ENCODE results near the gene EPC1. TPM values are rescaled to one million over a fixed set of nuclear protein-coding genes. Genes with fewer than 3 reads are reported as not detected.
A peak's percentile ranks its signal among the peaks of the same experiment; 100 is the strongest.

The EPC1 gene
- total and polyA plus RNA-seq, 9 of the 15 experiments (the other 6 are each of a cell fraction or from before 2014, with no cell fraction given) = 7.0 to 43.6 (median 16.1) TPM

DNA sequence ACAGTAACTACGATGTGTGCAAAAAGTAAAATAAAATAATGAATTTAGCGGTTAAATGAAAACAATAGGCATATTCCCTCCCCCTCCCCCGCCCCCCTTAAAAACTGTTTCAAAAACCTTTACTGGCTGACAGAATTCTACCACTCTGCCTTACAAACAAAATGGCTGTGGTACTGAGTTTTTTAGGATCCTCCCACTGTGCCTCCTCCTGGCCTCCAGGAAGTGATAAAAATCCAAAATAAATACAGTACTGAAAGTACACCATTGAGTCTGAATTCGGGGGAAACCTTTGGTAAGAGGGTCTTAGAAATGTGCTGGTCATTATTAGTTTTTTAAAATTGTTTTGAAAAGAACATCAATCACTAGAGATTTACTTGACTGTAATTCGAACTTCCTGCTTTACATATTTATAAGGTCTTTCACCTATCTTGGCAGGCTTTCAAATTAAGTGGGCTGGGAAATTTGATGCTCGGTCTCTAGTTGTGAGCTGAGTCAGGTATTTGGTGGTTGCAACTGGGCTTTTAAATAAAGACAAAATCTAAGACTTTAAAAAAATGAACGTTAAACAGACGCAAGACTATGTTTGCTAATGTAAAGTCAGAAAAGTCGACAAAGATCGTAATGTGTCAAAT, 32.5 kb upstream of the EPC1 start (continued):
- TF ChIP-seq XRCC4 (IDR thresholded peaks at IDR 0.05; ENCODE audit: extremely low read depth, insufficient read depth, insufficient read length) (no peak), ZNF311 (CRISPR knock-in tag; IDR thresholded peaks at IDR 0.05) (no peak), E2F1 (CRISPR knock-in tag; IDR thresholded peaks at IDR 0.05) (no peak), HMGN3 (IDR thresholded peaks at IDR 0.05; ENCODE audit: borderline replicate concordance, extremely low read depth, insufficient read length, low read depth, low read length) (no peak), TRIM28 (IDR thresholded peaks at IDR 0.05) (no peak), ZNF197 (CRISPR knock-in tag; IDR thresholded peaks at IDR 0.05; ENCODE audit: low read depth) (no peak), MECOM (CRISPR knock-in tag; IDR thresholded peaks at IDR 0.05) (no peak), ZNF76 (CRISPR knock-in tag; IDR thresholded peaks at IDR 0.05; ENCODE audit: borderline replicate concordance) (no peak), NEUROD1 (IDR thresholded peaks at IDR 0.05; ENCODE audit: borderline replicate concordance, low read depth, low read length, partially characterized antibody) (no peak), POLR3G (IDR thresholded peaks at IDR 0.05; ENCODE audit: extremely low read depth, insufficient read length, insufficient replicate concordance) (no peak), KLF13 (tag; IDR thresholded peaks at IDR 0.05; ENCODE audit: borderline replicate concordance, low read depth) (no peak), NFRKB (IDR thresholded peaks at IDR 0.05; ENCODE audit: low read depth) (peak; percentile 25), NFE2L1 (tag; IDR thresholded peaks at IDR 0.05; ENCODE audit: borderline replicate concordance, low read depth) (no peak), U2AF1 (optimal IDR thresholded peaks at IDR 0.05; ENCODE audit: low read depth, low read length) (peak; percentile 55), E2F3 (CRISPR knock-in tag; IDR thresholded peaks at IDR 0.05) (no peak), EZH2 (IDR thresholded peaks at IDR 0.05; ENCODE audit: borderline replicate concordance, low read depth, low read length) (no peak), PHTF2 (CRISPR knock-in tag; IDR thresholded peaks at IDR 0.05) (no peak)
- TF ChIP-seq, protein P1, sequence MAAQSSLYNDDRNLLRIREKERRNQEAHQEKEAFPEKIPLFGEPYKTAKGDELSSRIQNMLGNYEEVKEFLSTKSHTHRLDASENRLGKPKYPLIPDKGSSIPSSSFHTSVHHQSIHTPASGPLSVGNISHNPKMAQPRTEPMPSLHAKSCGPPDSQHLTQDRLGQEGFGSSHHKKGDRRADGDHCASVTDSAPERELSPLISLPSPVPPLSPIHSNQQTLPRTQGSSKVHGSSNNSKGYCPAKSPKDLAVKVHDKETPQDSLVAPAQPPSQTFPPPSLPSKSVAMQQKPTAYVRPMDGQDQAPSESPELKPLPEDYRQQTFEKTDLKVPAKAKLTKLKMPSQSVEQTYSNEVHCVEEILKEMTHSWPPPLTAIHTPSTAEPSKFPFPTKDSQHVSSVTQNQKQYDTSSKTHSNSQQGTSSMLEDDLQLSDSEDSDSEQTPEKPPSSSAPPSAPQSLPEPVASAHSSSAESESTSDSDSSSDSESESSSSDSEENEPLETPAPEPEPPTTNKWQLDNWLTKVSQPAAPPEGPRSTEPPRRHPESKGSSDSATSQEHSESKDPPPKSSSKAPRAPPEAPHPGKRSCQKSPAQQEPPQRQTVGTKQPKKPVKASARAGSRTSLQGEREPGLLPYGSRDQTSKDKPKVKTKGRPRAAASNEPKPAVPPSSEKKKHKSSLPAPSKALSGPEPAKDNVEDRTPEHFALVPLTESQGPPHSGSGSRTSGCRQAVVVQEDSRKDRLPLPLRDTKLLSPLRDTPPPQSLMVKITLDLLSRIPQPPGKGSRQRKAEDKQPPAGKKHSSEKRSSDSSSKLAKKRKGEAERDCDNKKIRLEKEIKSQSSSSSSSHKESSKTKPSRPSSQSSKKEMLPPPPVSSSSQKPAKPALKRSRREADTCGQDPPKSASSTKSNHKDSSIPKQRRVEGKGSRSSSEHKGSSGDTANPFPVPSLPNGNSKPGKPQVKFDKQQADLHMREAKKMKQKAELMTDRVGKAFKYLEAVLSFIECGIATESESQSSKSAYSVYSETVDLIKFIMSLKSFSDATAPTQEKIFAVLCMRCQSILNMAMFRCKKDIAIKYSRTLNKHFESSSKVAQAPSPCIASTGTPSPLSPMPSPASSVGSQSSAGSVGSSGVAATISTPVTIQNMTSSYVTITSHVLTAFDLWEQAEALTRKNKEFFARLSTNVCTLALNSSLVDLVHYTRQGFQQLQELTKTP (IDR thresholded peaks at IDR 0.05; ENCODE audit: low read depth in 1 of 2, partially characterized antibody in 2 of 2) = no peak
- TF ChIP-seq, protein P2, sequence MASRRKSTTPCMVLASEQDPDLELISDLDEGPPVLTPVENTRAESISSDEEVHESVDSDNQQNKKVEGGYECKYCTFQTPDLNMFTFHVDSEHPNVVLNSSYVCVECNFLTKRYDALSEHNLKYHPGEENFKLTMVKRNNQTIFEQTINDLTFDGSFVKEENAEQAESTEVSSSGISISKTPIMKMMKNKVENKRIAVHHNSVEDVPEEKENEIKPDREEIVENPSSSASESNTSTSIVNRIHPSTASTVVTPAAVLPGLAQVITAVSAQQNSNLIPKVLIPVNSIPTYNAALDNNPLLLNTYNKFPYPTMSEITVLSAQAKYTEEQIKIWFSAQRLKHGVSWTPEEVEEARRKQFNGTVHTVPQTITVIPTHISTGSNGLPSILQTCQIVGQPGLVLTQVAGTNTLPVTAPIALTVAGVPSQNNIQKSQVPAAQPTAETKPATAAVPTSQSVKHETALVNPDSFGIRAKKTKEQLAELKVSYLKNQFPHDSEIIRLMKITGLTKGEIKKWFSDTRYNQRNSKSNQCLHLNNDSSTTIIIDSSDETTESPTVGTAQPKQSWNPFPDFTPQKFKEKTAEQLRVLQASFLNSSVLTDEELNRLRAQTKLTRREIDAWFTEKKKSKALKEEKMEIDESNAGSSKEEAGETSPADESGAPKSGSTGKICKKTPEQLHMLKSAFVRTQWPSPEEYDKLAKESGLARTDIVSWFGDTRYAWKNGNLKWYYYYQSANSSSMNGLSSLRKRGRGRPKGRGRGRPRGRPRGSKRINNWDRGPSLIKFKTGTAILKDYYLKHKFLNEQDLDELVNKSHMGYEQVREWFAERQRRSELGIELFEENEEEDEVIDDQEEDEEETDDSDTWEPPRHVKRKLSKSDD (conservative IDR thresholded peaks at IDR 0.05; ENCODE audit: low read length) = no peak

Data from K562 (cell line).